ENCODE data around the gene GDPD3. TPM values are rescaled to one million over a fixed set of nuclear protein-coding genes. Genes with fewer than 3 reads are reported as not detected.

The GDPD3 gene
- total and polyA plus RNA-seq, 2 of the 13 experiments (the other 11 are each of a cell fraction or from before 2014, with no cell fraction given), result 18.7 to 20.6 TPM

- peak; percentile 99 for TF ChIP-seq ZNF687 (CRISPR knock-in tag; IDR thresholded peaks at IDR 0.05)
- TF ChIP-seq CERS6 (CRISPR knock-in tag; IDR thresholded peaks at IDR 0.05), result peak; percentile 88; the same call in 1 of the 2 replicates
- peak; percentile 46; the same call in 1 of the 2 replicates for TF ChIP-seq SMAD9 (CRISPR knock-in tag; IDR thresholded peaks at IDR 0.05)
- TF ChIP-seq SETDB1 (CRISPR knock-in tag; IDR thresholded peaks at IDR 0.05; ENCODE audit: borderline replicate concordance), result 0 out of 2 replicates have a peak, but pooled peaks have one; percentile 90
- TF ChIP-seq SRY (CRISPR knock-in tag; IDR thresholded peaks at IDR 0.05), result peak; percentile 99
- peak; percentile 89 for TF ChIP-seq NKX3-1 (CRISPR knock-in tag; IDR thresholded peaks at IDR 0.05)
- peak; percentile 93 for TF ChIP-seq ZNF317 (CRISPR knock-in tag; IDR thresholded peaks at IDR 0.05)
- TF ChIP-seq ZNF703 (CRISPR knock-in tag; IDR thresholded peaks at IDR 0.05; ENCODE audit: borderline replicate concordance), result peak; percentile 99
- TF ChIP-seq SMC3 (IDR thresholded peaks at IDR 0.05; ENCODE audit: low read length), result no peak
- TF ChIP-seq IKZF1 (IDR thresholded peaks at IDR 0.05), result no peak
- peak; percentile 97 for TF ChIP-seq SNAPC4 (CRISPR knock-in tag; IDR thresholded peaks at IDR 0.05)
- peak; percentile 93 for TF ChIP-seq ZNF253 (CRISPR knock-in tag; IDR thresholded peaks at IDR 0.05; ENCODE audit: borderline replicate concordance)
- TF ChIP-seq CC2D1A (CRISPR knock-in tag; IDR thresholded peaks at IDR 0.05), result 0 out of 2 replicates have a peak, but pooled peaks have one; percentile 79
- TF ChIP-seq MLXIP (CRISPR knock-in tag; IDR thresholded peaks at IDR 0.05; ENCODE audit: borderline replicate concordance), result peak; percentile 56; the same call in 1 of the 2 replicates
Measured at GRCh38 chr16:30065102-30065942, 48.0 kb downstream of the GDPD3 start, which contains the start of gene ALDOA (continued).

Data from HepG2 (cell line).